ENCODE data around the gene FFAR2.
"Not testable (repeated sequence)": the region's sequence is repeated elsewhere in the genome, so short reads cannot be mapped to it uniquely, and the experiment has no call there.

The FFAR2 gene

DNA sequence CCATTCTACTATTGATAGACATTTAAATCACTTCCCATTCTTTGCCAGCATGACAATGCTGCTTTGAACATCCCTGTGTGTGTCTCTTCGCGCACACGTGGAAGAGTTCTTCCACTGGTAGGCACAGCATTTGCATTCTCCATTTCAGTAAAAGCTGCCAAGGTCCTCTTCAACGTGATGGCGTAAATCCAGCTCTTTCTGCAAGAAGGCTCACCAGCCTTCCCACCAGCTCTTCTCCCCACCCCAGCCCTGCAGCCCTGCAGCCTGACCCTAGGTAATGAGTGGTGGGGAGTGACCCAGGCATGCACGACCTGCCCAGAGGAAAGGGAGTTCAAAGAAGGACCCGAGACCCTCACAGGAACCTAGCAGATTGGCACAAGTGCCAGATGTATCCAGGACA lies 31.7 kb upstream of the FFAR2 start:
- TF ChIP-seq, protein P1, sequence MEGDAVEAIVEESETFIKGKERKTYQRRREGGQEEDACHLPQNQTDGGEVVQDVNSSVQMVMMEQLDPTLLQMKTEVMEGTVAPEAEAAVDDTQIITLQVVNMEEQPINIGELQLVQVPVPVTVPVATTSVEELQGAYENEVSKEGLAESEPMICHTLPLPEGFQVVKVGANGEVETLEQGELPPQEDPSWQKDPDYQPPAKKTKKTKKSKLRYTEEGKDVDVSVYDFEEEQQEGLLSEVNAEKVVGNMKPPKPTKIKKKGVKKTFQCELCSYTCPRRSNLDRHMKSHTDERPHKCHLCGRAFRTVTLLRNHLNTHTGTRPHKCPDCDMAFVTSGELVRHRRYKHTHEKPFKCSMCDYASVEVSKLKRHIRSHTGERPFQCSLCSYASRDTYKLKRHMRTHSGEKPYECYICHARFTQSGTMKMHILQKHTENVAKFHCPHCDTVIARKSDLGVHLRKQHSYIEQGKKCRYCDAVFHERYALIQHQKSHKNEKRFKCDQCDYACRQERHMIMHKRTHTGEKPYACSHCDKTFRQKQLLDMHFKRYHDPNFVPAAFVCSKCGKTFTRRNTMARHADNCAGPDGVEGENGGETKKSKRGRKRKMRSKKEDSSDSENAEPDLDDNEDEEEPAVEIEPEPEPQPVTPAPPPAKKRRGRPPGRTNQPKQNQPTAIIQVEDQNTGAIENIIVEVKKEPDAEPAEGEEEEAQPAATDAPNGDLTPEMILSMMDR (conservative IDR thresholded peaks at IDR 0.05; ENCODE audit: low read depth, low read length), result no peak
- no peak for DNase-seq (ENCODE audit: low read depth)
- H3K4me3 ChIP-seq (ENCODE audit: low read length), result no peak overlapping the region

DNA sequence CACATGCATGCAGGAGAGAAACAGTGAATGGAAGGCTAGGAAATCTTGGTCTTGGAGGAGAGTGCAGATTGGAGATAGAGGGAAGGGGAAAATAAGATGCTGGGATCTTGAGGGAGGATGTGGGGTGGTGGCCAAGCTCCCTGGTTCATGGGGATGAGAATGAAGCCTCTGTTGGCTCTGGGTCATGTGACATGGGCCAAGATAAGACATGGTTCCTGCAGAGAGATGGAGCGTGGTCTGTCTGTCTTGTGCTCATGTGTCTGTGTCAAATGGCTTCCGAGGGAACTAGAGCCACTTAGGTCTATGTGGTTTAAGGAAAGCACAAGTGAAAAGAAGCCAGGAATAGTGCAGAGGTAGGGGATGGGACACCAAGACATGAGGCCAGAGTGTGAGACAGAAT lies 30.8 kb upstream of the FFAR2 start:
- TF ChIP-seq, protein P1 (conservative IDR thresholded peaks at IDR 0.05; ENCODE audit: low read depth, low read length), result no peak
- DNase-seq (ENCODE audit: low read depth), result no peak
- no peak overlapping the region for H3K4me3 ChIP-seq (ENCODE audit: low read length)

DNA sequence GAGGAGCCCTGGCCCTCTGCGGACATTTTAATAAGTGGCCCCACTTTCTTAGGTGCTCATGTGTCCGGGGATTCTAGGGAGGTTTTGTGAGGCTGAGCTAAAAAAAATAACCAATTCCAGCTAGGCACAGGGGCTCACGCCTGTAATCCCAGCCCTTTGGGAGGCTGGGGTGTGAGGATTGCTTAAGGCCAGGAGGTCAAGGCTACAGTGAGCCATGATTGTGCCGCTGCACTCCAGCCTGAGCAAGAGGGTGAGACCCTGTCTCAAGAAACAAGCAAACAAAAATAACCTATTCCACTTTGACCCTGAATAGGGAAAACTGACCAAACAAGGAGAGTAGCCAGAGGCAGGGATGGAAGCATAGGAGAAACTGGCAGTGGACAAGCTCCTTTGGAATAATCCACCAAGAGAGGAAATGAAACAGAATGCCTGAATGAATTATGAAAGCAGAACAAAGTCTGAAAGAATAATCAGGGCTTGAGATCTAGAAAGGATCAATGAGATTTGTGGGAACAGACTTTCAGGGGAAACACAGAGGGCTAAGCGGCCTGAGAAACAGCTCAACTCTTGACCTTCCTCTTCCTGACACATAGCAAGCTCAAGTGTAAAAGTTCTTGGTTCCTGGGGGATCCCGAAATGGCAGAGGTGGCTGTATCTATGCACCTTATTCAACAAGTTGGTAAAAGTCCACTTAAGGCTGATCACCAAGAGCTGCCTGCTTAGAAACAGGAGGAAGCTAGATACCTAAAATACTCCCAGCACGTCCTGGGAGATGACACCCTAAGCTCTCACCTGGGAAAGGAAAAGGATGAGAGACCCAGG lies 30.1 kb upstream of the FFAR2 start:
- no peak for DNase-seq (ENCODE audit: low read depth)
- TF ChIP-seq, protein P1 (conservative IDR thresholded peaks at IDR 0.05; ENCODE audit: low read depth, low read length), result no peak
- no peak overlapping the region for H3K4me3 ChIP-seq (ENCODE audit: low read length)

DNA sequence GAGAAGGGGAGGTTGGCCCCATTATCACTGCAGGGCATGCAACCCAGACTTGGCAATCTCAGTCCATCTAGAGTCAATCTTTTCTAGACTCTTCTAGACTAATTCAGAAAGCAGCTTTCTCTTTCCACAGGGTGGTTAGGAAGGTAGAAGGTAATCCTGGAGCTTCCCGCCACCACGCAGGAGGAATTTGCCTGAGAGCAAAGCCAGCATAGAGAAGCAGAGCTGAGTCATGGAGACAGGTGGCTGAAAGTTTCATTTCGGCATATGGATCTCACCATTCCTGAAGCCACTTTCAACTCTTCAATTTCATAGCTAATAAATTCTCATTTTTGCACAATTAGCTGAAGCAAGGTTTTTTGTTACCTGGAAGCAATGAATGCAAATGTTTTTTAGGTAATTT lies 29.0 kb upstream of the FFAR2 start:
- no peak for DNase-seq (ENCODE audit: low read depth)
- TF ChIP-seq, protein P1 (conservative IDR thresholded peaks at IDR 0.05; ENCODE audit: low read depth, low read length), result no peak
- no peak overlapping the region for H3K4me3 ChIP-seq (ENCODE audit: low read length)

DNA sequence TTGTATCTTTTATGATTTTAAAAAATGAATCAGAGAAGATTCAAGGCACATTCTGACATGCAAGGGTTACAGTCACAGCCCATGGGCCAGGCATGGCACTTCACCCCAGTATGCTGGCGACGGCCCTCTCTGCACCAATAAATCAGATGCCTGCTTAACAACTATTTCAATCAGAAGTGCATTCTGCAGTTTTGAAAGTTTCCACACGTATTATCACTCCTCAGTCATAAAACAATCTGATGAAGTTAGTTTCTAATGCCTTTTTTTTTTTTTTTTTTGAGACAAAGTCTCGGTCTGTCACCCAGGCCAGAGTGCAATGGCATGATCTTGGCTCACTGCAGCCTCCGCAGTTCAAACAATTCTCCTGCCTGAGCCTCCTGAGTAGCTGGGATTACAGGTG lies 28.3 kb upstream of the FFAR2 start:
- no peak for DNase-seq (ENCODE audit: low read depth)
- TF ChIP-seq, protein P1 (conservative IDR thresholded peaks at IDR 0.05; ENCODE audit: low read depth, low read length), result no peak
- H3K4me3 ChIP-seq (ENCODE audit: low read length), result no peak overlapping the region

DNA sequence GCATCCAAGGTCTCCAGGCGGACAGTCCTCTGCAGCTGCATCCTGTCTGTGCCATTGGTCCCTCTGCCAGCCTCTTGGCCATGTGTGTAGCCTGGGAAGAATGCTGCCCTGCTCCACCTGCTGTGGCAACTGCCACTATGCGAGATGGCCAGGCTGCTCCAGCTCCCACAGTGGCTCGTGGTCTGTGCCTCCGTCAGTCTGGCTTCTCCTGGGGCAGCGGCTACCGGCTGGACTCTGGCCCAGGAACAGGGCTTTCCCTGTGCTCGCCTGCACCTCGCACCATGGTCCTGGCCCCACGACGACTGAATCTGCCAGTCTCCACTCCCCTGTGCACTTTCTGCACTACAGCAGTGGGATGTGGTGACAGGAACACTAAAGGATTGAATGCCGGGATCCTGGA lies 26.7 kb upstream of the FFAR2 start:
- no peak overlapping the region for H3K4me3 ChIP-seq (ENCODE audit: low read length)
- no peak for DNase-seq (ENCODE audit: low read depth)
- TF ChIP-seq, protein P1 (conservative IDR thresholded peaks at IDR 0.05; ENCODE audit: low read depth, low read length), result no peak

DNA sequence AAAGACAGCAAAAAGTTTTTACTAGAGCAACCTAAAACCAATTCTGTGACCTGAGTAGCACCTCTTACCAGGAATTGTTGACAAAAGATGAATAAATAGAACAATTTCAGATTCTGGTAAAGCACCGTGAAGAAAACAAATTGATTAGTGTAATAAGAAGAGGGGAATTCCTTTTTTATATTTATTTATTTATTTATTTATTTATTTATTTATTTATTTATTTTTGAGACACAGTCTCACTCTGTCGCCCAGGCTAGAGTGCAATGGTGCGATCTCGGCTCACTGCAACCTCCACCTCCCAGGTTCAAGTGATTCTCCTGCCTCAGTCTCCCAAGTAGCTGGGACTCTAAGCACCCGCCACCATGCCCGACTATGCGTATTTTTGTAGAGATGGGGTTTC lies 24.7 kb upstream of the FFAR2 start:
- not testable (repeated sequence) for DNase-seq (ENCODE audit: low read depth); H3K4me3 ChIP-seq (ENCODE audit: low read length)
